OCI-LY1 (cell line): Measurements from ENCODE around the gene KCNH2.
"Not testable (repeated sequence)": the region's sequence is repeated elsewhere in the genome, so short reads cannot be mapped to it uniquely, and the experiment has no call there.

Source experiments
- EZH2 ChIP-seq: fragments of 200-600 bp; sonication (generic), shearing (Covaris generic); IDR thresholded peaks from 2 replicates; pipeline ENCODE4 v1.8.0; 2017; ENCODE audit warnings: borderline replicate concordance, mixed run types, mild to moderate bottlenecking, antibody characterized with exemption, low read length, moderate library complexity, mixed read lengths
- TF ChIP-seq, protein P1 (sequence below): fragments of 200-600 bp; sonication (generic), shearing (Covaris generic); IDR thresholded peaks from 2 replicates; pipeline ENCODE4 v1.5.1; 2017; ENCODE audit warnings: mild to moderate bottlenecking, antibody characterized with exemption, low read length, moderate library complexity, mixed read lengths

GRCh38 chr7:151026771-151027727, 48.9 kb upstream of the KCNH2 start:
- TF ChIP-seq, protein P1, sequence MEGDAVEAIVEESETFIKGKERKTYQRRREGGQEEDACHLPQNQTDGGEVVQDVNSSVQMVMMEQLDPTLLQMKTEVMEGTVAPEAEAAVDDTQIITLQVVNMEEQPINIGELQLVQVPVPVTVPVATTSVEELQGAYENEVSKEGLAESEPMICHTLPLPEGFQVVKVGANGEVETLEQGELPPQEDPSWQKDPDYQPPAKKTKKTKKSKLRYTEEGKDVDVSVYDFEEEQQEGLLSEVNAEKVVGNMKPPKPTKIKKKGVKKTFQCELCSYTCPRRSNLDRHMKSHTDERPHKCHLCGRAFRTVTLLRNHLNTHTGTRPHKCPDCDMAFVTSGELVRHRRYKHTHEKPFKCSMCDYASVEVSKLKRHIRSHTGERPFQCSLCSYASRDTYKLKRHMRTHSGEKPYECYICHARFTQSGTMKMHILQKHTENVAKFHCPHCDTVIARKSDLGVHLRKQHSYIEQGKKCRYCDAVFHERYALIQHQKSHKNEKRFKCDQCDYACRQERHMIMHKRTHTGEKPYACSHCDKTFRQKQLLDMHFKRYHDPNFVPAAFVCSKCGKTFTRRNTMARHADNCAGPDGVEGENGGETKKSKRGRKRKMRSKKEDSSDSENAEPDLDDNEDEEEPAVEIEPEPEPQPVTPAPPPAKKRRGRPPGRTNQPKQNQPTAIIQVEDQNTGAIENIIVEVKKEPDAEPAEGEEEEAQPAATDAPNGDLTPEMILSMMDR: not testable (repeated sequence)
- TF ChIP-seq EZH2: not testable (repeated sequence)
